WTC11 (cell line): ENCODE data around the gene SHOX. TPM values are rescaled to one million over a fixed set of nuclear protein-coding genes. Genes with fewer than 3 reads are reported as not detected.

ENCODE experiments used
- ATAC-seq: fragments of 200-7000 bp; cut with Tn5 transposase; 2 replicates; pipeline ENCODE4 v1.10.0; 2021; ENCODE audit warnings: mild to moderate bottlenecking, moderate library complexity
- CTCF ChIA-PET: fragments of 300-600 bp; sonication (Branson Sonifier 250); formaldehyde crosslinking; loops from one replicate; lab custom pipeline; 2021; ENCODE audit warnings: antibody characterized with exemption; lab: Charles Lee
- POLR2A ChIA-PET: fragments of 350-600 bp; sonication (Branson Sonifier 250); formaldehyde crosslinking; loops from one replicate; lab custom pipeline; 2021; ENCODE audit warnings: antibody characterized with exemption; lab: Charles Lee
- DNase-seq: peaks from one replicate; pipeline ENCODE4 v3.0.0; 2021; ENCODE audit warnings: low spot score
- H3K27ac Mint-ChIP-seq: 2 replicates; pipeline ENCODE4 v1.8.0; 2021; ENCODE audit warnings: mixed read lengths
- H3K27me3 Mint-ChIP-seq: 2 replicates; pipeline ENCODE4 v1.8.0; 2021; ENCODE audit warnings: low read depth, mild to moderate bottlenecking, moderate library complexity, mixed read lengths
- H3K36me3 Mint-ChIP-seq: 2 replicates; pipeline ENCODE4 v1.8.0; 2021; ENCODE audit warnings: mixed read lengths
- H3K4me1 Mint-ChIP-seq: 2 replicates; pipeline ENCODE4 v1.8.0; 2022; ENCODE audit warnings: mixed read lengths
- H3K4me3 Mint-ChIP-seq: 2 replicates; pipeline ENCODE4 v1.8.0; 2021; ENCODE audit warnings: mild to moderate bottlenecking, moderate library complexity, mixed read lengths
- H3K9me3 Mint-ChIP-seq: 2 replicates; pipeline ENCODE4 v1.8.0; 2021; ENCODE audit warnings: mixed read lengths
- CREB1 ChIP-seq: sonication (generic); formaldehyde crosslinking; IDR thresholded peaks from 2 replicates; pipeline ENCODE4 v1.8.0; 2023; ENCODE audit warnings: mild to moderate bottlenecking, missing genetic modification reagents
- JAZF1 ChIP-seq: fragments of 250-450 bp; sonication (Bioruptor Pico); IDR thresholded peaks from 2 replicates; pipeline ENCODE4 v1.9.0; 2021; ENCODE audit warnings: moderate library complexity, mild to moderate bottlenecking, inconsistent platforms
- NFE2L1 ChIP-seq: sonication (generic); formaldehyde crosslinking; IDR thresholded peaks from 2 replicates; pipeline ENCODE4 v1.8.1; 2023; ENCODE audit warnings: missing genetic modification reagents
- NFYB ChIP-seq: sonication (generic); formaldehyde crosslinking; conservative IDR thresholded peaks from 2 replicates; pipeline ENCODE4 v1.8.0; 2022; ENCODE audit warnings: low read depth, missing genetic modification reagents
- TEAD1 ChIP-seq: sonication (generic); formaldehyde crosslinking; IDR thresholded peaks from 2 replicates; pipeline ENCODE4 v1.8.0; 2022; ENCODE audit warnings: mild to moderate bottlenecking, missing genetic modification reagents
- ZNF121 ChIP-seq: sonication (generic); formaldehyde crosslinking; IDR thresholded peaks from 2 replicates; pipeline ENCODE4 v1.8.0; 2023; ENCODE audit warnings: missing genetic modification reagents
- ZNF232 ChIP-seq: sonication (generic); formaldehyde crosslinking; IDR thresholded peaks from 2 replicates; pipeline ENCODE4 v1.8.0; 2022; ENCODE audit warnings: mild to moderate bottlenecking, missing genetic modification reagents
- total RNA-seq: library from RNA; stranded (reverse); gene quantifications from 3 replicates; pipeline ENCODE4 v1.2.3, GENCODE V29; 2021
- TF ChIP-seq, protein P1 (sequence below): sonication (generic); formaldehyde crosslinking; IDR thresholded peaks from 2 replicates; pipeline ENCODE4 v1.8.0; 2023; ENCODE audit warnings: missing genetic modification reagents
- TF ChIP-seq, protein P2 (sequence below): fragments of 250-450 bp; sonication (Bioruptor Pico); conservative IDR thresholded peaks from 2 replicates; pipeline ENCODE4 v1.9.0; 2021; ENCODE audit warnings: mild to moderate bottlenecking
- TF ChIP-seq, protein P3 (sequence below): sonication (generic); formaldehyde crosslinking; IDR thresholded peaks from 2 replicates; pipeline ENCODE4 v1.8.1; 2022; ENCODE audit warnings: missing genetic modification reagents, borderline replicate concordance
- TF ChIP-seq, protein P4 (sequence below): sonication (generic); formaldehyde crosslinking; IDR thresholded peaks from 2 replicates; pipeline ENCODE4 v1.8.0; 2022; ENCODE audit warnings: mild to moderate bottlenecking, missing genetic modification reagents
- TF ChIP-seq, protein P5 (sequence below): fragments of 250-450 bp; sonication (Bioruptor Pico); IDR thresholded peaks from 2 replicates; pipeline ENCODE4 v1.9.0; 2021; ENCODE audit warnings: mild to moderate bottlenecking
- TF ChIP-seq, protein P6 (sequence below): sonication (generic); formaldehyde crosslinking; IDR thresholded peaks from 2 replicates; pipeline ENCODE4 v1.8.1; 2023; ENCODE audit warnings: mild to moderate bottlenecking, missing genetic modification reagents, moderate library complexity
- TF ChIP-seq, protein P7 (sequence below): sonication (generic); formaldehyde crosslinking; IDR thresholded peaks from 2 replicates; pipeline ENCODE4 v1.8.0; 2023; ENCODE audit warnings: missing genetic modification reagents, mild to moderate bottlenecking, borderline replicate concordance
- TF ChIP-seq, protein P8 (sequence below): sonication (generic); formaldehyde crosslinking; IDR thresholded peaks from 2 replicates; pipeline ENCODE4 v1.8.0; 2022; ENCODE audit warnings: missing genetic modification reagents

The SHOX gene
- total RNA-seq, 1 experiment from 2014 or later: 0.09 TPM

DNA sequence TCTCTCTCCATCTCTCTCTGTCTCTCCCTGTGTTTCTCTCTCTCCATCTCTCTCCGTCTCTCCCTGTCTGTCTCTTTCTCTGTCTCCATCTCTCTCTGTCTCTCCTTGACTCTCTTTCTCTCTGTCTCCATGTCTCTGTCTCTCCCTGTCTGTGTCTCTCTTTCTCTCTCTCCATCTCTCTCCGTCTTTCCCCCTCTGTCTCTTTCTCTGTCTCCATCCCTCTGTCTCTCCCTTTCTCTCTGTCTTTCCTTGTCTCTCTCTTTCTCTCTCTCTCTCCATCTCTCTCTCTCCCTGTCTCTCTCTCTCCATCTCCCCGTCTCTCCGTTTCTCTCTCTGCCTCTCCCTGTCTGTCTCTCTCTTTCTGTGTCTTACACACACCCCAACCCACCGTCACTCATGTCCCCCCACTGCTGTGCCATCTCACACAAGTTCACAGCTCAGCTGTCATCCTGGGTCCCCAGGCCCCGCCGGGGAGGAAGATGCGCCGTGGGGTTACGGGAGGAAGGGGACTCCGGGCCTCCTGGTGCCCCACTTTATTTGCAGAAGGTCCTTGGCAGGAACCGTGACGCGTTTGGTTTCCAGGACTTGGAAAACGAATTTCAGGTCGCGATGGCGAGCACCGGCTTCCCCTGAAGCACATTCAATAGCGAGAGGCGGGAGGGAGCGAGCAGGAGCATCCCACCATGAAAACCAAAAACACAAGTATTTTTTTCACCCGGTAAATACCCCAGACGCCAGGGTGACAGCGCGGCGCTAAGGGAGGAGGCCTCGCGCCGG is 1.2 kb upstream of the SHOX start:
- H3K9me3 Mint-ChIP-seq: no peaks in the 10 kb centered on the region
- H3K27ac Mint-ChIP-seq: no peak overlapping the region
- ChIA-PET POLR2A (no interaction called here), CTCF (no interaction called here)
- peaks cover 18% of the 10 kb centered on the region for H3K36me3 Mint-ChIP-seq
- H3K4me3 Mint-ChIP-seq: peak overlapping the region; percentile 51
- peaks cover 70% of the 10 kb centered on the region for H3K4me1 Mint-ChIP-seq
- ATAC-seq: no peak
- no peak for DNase-seq
- H3K27me3 Mint-ChIP-seq: peaks cover 100% of the 10 kb centered on the region
- no peak for TF ChIP-seq ZNF232
- TF ChIP-seq, protein P1, sequence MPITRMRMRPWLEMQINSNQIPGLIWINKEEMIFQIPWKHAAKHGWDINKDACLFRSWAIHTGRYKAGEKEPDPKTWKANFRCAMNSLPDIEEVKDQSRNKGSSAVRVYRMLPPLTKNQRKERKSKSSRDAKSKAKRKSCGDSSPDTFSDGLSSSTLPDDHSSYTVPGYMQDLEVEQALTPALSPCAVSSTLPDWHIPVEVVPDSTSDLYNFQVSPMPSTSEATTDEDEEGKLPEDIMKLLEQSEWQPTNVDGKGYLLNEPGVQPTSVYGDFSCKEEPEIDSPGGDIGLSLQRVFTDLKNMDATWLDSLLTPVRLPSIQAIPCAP: no peak
- TF ChIP-seq, protein P2, sequence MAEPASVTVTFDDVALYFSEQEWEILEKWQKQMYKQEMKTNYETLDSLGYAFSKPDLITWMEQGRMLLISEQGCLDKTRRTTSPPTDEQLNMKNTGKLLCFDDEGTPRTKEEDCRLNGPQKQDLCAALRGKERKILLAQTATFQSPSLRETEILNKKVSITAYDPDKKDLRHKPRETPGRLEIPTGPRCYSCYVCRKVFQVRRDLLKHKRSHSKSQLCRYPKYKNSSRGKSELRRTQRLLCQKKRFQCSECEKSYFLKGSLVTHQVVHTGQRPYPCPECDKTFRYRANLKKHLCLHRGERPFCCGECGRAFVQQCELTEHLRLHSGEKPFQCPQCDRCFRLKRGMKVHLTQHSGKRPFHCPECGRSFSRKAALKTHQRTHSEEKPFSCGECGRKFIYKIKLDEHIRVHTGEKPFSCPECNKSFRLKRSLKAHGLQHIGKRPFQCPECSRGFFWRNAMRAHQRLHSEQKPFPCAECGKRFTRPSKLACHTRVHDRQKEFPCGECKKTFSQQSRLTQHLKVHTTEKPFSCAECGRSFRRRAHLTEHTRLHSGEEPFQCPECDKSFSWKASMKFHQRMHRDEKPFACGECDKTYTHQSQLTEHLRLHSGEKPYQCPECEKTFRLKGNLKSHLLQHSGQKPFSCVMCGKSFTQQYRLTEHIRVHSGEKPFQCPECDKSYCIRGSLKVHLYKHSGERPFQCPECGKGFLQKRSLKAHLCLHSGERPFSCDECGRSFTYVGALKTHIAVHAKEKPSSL (CRISPR knock-in tag): no peak
- TF ChIP-seq, protein P3, sequence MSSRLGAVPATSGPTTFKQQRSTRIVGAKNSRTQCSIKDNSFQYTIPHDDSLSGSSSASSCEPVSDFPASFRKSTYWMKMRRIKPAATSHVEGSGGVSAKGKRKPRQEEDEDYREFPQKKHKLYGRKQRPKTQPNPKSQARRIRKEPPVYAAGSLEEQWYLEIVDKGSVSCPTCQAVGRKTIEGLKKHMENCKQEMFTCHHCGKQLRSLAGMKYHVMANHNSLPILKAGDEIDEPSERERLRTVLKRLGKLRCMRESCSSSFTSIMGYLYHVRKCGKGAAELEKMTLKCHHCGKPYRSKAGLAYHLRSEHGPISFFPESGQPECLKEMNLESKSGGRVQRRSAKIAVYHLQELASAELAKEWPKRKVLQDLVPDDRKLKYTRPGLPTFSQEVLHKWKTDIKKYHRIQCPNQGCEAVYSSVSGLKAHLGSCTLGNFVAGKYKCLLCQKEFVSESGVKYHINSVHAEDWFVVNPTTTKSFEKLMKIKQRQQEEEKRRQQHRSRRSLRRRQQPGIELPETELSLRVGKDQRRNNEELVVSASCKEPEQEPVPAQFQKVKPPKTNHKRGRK (CRISPR knock-in tag): 0 out of 2 replicates have a peak, but pooled peaks have one; percentile 18
- TF ChIP-seq JAZF1 (CRISPR knock-in tag): no peak

DNA sequence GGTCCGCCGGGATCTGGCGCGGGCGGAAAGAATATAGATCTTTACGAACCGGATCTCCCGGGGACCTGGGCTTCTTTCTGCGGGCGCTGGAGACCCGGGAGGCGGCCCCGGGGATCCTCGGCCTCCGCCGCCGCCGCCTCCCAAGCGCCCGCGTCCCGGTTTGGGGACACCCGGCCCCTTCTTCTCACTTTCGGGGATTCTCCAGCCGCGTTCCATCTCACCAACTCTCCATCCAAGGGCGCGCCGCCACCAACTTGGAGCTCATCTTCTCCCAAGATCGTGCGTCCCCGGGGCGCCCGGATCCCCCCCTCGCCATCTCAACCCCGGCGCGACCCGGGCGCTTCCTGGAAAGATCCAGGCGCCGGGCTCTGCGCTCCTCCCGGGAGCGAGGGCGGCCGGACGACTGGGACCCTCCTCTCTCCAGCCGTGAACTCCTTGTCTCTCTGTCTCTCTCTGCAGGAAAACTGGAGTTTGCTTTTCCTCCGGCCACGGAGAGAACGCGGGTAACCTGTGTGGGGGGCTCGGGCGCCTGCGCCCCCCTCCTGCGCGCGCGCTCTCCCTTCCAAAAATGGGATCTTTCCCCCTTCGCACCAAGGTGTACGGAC is 482 bp upstream of the SHOX start:
- Mint-ChIP-seq H3K27ac (no peak overlapping the region), H3K4me1 (peaks cover 66% of the 10 kb centered on the region)
- POLR2A ChIA-PET: no interaction called here
- TF ChIP-seq, protein P4, sequence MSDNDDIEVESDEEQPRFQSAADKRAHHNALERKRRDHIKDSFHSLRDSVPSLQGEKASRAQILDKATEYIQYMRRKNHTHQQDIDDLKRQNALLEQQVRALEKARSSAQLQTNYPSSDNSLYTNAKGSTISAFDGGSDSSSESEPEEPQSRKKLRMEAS: no peak
- no peak for TF ChIP-seq ZNF121 (CRISPR knock-in tag)
- no peak for TF ChIP-seq NFE2L1
- TF ChIP-seq, protein P5, sequence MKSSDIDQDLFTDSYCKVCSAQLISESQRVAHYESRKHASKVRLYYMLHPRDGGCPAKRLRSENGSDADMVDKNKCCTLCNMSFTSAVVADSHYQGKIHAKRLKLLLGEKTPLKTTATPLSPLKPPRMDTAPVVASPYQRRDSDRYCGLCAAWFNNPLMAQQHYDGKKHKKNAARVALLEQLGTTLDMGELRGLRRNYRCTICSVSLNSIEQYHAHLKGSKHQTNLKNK: no peak
- TF ChIP-seq, protein P6, sequence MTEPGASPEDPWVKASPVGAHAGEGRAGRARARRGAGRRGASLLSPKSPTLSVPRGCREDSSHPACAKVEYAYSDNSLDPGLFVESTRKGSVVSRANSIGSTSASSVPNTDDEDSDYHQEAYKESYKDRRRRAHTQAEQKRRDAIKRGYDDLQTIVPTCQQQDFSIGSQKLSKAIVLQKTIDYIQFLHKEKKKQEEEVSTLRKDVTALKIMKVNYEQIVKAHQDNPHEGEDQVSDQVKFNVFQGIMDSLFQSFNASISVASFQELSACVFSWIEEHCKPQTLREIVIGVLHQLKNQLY (CRISPR knock-in tag): no peak
- TF ChIP-seq, protein P7, sequence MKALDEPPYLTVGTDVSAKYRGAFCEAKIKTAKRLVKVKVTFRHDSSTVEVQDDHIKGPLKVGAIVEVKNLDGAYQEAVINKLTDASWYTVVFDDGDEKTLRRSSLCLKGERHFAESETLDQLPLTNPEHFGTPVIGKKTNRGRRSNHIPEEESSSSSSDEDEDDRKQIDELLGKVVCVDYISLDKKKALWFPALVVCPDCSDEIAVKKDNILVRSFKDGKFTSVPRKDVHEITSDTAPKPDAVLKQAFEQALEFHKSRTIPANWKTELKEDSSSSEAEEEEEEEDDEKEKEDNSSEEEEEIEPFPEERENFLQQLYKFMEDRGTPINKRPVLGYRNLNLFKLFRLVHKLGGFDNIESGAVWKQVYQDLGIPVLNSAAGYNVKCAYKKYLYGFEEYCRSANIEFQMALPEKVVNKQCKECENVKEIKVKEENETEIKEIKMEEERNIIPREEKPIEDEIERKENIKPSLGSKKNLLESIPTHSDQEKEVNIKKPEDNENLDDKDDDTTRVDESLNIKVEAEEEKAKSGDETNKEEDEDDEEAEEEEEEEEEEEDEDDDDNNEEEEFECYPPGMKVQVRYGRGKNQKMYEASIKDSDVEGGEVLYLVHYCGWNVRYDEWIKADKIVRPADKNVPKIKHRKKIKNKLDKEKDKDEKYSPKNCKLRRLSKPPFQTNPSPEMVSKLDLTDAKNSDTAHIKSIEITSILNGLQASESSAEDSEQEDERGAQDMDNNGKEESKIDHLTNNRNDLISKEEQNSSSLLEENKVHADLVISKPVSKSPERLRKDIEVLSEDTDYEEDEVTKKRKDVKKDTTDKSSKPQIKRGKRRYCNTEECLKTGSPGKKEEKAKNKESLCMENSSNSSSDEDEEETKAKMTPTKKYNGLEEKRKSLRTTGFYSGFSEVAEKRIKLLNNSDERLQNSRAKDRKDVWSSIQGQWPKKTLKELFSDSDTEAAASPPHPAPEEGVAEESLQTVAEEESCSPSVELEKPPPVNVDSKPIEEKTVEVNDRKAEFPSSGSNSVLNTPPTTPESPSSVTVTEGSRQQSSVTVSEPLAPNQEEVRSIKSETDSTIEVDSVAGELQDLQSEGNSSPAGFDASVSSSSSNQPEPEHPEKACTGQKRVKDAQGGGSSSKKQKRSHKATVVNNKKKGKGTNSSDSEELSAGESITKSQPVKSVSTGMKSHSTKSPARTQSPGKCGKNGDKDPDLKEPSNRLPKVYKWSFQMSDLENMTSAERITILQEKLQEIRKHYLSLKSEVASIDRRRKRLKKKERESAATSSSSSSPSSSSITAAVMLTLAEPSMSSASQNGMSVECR (CRISPR knock-in tag): no peak
- TF ChIP-seq TEAD1 (CRISPR knock-in tag): no peak
- TF ChIP-seq, protein P8, sequence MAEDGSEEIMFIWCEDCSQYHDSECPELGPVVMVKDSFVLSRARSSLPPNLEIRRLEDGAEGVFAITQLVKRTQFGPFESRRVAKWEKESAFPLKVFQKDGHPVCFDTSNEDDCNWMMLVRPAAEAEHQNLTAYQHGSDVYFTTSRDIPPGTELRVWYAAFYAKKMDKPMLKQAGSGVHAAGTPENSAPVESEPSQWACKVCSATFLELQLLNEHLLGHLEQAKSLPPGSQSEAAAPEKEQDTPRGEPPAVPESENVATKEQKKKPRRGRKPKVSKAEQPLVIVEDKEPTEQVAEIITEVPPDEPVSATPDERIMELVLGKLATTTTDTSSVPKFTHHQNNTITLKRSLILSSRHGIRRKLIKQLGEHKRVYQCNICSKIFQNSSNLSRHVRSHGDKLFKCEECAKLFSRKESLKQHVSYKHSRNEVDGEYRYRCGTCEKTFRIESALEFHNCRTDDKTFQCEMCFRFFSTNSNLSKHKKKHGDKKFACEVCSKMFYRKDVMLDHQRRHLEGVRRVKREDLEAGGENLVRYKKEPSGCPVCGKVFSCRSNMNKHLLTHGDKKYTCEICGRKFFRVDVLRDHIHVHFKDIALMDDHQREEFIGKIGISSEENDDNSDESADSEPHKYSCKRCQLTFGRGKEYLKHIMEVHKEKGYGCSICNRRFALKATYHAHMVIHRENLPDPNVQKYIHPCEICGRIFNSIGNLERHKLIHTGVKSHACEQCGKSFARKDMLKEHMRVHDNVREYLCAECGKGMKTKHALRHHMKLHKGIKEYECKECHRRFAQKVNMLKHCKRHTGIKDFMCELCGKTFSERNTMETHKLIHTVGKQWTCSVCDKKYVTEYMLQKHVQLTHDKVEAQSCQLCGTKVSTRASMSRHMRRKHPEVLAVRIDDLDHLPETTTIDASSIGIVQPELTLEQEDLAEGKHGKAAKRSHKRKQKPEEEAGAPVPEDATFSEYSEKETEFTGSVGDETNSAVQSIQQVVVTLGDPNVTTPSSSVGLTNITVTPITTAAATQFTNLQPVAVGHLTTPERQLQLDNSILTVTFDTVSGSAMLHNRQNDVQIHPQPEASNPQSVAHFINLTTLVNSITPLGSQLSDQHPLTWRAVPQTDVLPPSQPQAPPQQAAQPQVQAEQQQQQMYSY (CRISPR knock-in tag): no peak
- no peak for TF ChIP-seq CREB1
- TF ChIP-seq NFYB (CRISPR knock-in tag): no peak
- TF ChIP-seq, all 79 proteins: peak for 0
- peaks cover 18% of the 10 kb centered on the region for H3K36me3 Mint-ChIP-seq
- ATAC-seq: peak; percentile 5; the same call in 1 of the 2 replicates
- CTCF ChIA-PET: no interaction called here
- no peaks in the 10 kb centered on the region for H3K9me3 Mint-ChIP-seq
- peaks cover 100% of the 10 kb centered on the region for H3K27me3 Mint-ChIP-seq
- no peak for DNase-seq
- peak overlapping the region; percentile 70 for H3K4me3 Mint-ChIP-seq
